Naive thymus-derived CD8-positive, alpha-beta T cell (primary cell): ENCODE measurements around the gene TRAF3IP1. TPM values are rescaled to one million over a fixed set of nuclear protein-coding genes. Genes with fewer than 3 reads are reported as not detected.
"Not testable (repeated sequence)": the region's sequence is repeated elsewhere in the genome, so short reads cannot be mapped to it uniquely, and the experiment has no call there.

Experiments
- ATAC-seq, 2 donors: fragments of 150-1000 bp; cut with Tn5 transposase in 1 of 2; sonication (Bioruptor Pico), chemical (Tn5 transposase) in 1 of 2; 1 replicate in 1 of 2; 2 replicates in 1 of 2; pipeline ENCODE4 v1.10.0; 2021; ENCODE audit warnings: mild to moderate bottlenecking in 2 of 2, moderate library complexity in 2 of 2
- POLR2A ChIA-PET: fragments of 350-600 bp; sonication (Branson Sonifier 250); formaldehyde crosslinking; loops from one replicate; lab custom pipeline; 2021; ENCODE audit warnings: antibody characterized with exemption; lab: Charles Lee
- DNase-seq, 10 donors: peaks; one replicate each; pipeline versions ENCODE4 v3.0.0 to v3.0.0-alpha.2; 2020 to 2022
- H3K27ac Mint-ChIP-seq, 10 donors: one replicate each; pipeline ENCODE4 v1.8.0; 2020 to 2022; ENCODE audit warnings: mild to moderate bottlenecking in 10 of 10, mixed read lengths in 10 of 10, moderate library complexity in 4 of 10, inconsistent platforms in 1 of 10
- H3K27me3 Mint-ChIP-seq, 5 donors: one replicate each; pipeline ENCODE4 v1.8.0; 2021 to 2022; ENCODE audit warnings: mixed read lengths in 5 of 5
- H3K36me3 Mint-ChIP-seq, 3 donors: one replicate each; pipeline ENCODE4 v1.8.0; 2020 to 2022; ENCODE audit warnings: mixed read lengths in 3 of 3, mild to moderate bottlenecking in 2 of 3, inconsistent platforms in 1 of 3
- H3K4me1 Mint-ChIP-seq, 4 donors: one replicate each; pipeline ENCODE4 v1.8.0; 2021 to 2022; ENCODE audit warnings: mixed read lengths in 4 of 4
- H3K4me3 Mint-ChIP-seq, 10 donors: one replicate each; pipeline ENCODE4 v1.8.0; 2020 to 2022; ENCODE audit warnings: mild to moderate bottlenecking in 10 of 10, mixed read lengths in 10 of 10, moderate library complexity in 6 of 10, inconsistent platforms in 1 of 10
- H3K9me3 Mint-ChIP-seq, 9 donors: one replicate each; pipeline ENCODE4 v1.8.0; 2020 to 2022; ENCODE audit warnings: mixed read lengths in 9 of 9, mild to moderate bottlenecking in 3 of 9, inconsistent platforms in 1 of 9, moderate library complexity in 1 of 9
- polyA plus RNA-seq, 3 donors: library from polyadenylated mRNA; unstranded; fragments of 300-500 nt; fragmentation: Illumina TruSeq; gene quantifications; one replicate each; pipeline ENCODE4 v1.2.3, GENCODE V29; 2021
- total RNA-seq, 8 experiments: library from RNA in 2 of 8; stranded (reverse) in 2 of 8; gene quantifications; one replicate each; pipeline ENCODE4 v1.2.3 and lab custom pipeline; 2021 to 2026

TRAF3IP1 gene
- total and polyA plus RNA-seq, 5 experiments from 2014 or later: 4.8 to 9.8 (median 6.7) TPM

DNA sequence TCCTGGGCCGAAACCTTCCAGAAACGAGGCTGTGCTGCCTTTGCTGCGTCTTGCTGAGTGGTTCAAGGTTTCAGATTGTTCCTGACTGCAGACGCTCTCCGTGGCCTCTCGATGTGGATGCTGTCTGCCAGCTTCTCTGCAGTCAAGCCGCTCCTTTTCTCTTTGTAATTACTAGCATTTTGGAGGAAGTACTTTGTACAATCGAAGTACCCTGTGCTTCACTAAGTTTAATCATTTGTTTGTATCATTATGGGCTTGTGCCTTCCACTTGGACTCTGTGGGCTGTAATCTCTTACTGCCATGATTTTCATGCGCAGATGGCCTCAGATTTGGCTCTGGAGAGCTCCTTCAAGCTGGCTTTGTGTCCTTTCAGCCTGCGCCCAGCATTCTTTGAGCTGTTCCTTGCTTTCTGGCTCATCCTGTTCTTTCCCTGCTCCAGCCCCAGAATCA is 49.3 kb downstream of the TRAF3IP1 start:
- Mint-ChIP-seq H3K9me3 (no peaks in the 10 kb centered on the region), H3K27me3 (no peaks in the 10 kb centered on the region), H3K4me3 (no peak overlapping the region), H3K36me3 (peaks cover 0 to 6% (median 3%) of the 10 kb centered on the region in 3 donors), H3K27ac (peak overlapping the region in 1 of 10 donors; percentile 4), H3K4me1 (peaks cover 6 to 8% (median 7%) of the 10 kb centered on the region in 4 donors)
- DNase-seq: no peak
- POLR2A ChIA-PET: interaction anchor here (0.8 to 1.0 kb wide), 2 partner anchors 92 to 97 kb away, joined by 3 read pairs; no protein-coding TSS in a partner anchor
- ATAC-seq: no peak

GRCh38 chr2:238370094-238370822 is 49.9 kb downstream of the TRAF3IP1 start:
- H3K4me3 Mint-ChIP-seq: peak overlapping the region in 1 of 10 donors; percentile 67
- H3K27ac Mint-ChIP-seq: peak overlapping the region in 2 of 10 donors; percentile 37 to 81
- no peak for ATAC-seq
- POLR2A ChIA-PET: interaction anchor here (0.5 to 1.0 kb wide), 3 partner anchors 82 to 96 kb away, joined by 3 read pairs; partner anchors contain the start of gene PER2
- peaks cover 0 to 6% (median 3%) of the 10 kb centered on the region in 3 donors for H3K36me3 Mint-ChIP-seq
- H3K27me3 Mint-ChIP-seq: no peaks in the 10 kb centered on the region
- H3K9me3 Mint-ChIP-seq: no peaks in the 10 kb centered on the region
- H3K4me1 Mint-ChIP-seq: peaks cover 6 to 8% (median 7%) of the 10 kb centered on the region in 4 donors
- no peak for DNase-seq

GRCh38 chr2:238370823-238371372 is 50.6 kb downstream of the TRAF3IP1 start:
- POLR2A ChIA-PET: no interaction called here
- ATAC-seq (peak; percentile 82 to 84), DNase-seq (peak; percentile 21 to 75 (median 56))
- H3K27ac Mint-ChIP-seq: peak overlapping the region in 1 of 10 donors; percentile 81
- peak overlapping the region in 5 of 10 donors; percentile 7 to 67 (median 46) for H3K4me3 Mint-ChIP-seq
- no peaks in the 10 kb centered on the region for H3K9me3 Mint-ChIP-seq
- peaks cover 6 to 8% (median 7%) of the 10 kb centered on the region in 4 donors for H3K4me1 Mint-ChIP-seq
- no peaks in the 10 kb centered on the region for H3K27me3 Mint-ChIP-seq
- peaks cover 0 to 6% (median 3%) of the 10 kb centered on the region in 3 donors for H3K36me3 Mint-ChIP-seq

DNA sequence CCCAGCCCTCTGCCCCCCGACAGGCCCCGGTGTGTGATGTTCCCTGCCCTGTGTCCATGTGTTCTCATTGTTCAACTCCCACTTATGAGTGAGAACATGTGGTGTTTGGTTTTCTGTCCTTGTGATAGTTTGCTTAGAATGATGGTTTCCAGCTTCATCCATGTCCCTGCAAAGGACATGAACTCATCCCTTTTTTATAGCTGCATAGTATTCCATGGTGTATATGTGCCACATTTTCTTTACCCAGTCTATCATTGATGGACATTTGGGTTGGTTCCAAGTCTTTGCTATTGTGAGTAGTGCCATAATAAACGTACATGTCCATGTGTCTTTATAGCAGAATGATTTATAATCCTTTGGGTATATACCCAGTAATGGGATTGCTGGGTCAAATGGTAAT is 52.0 kb downstream of the TRAF3IP1 start:
- H3K9me3 Mint-ChIP-seq, H3K27me3 Mint-ChIP-seq, H3K27ac Mint-ChIP-seq, DNase-seq, H3K4me3 Mint-ChIP-seq, H3K36me3 Mint-ChIP-seq, ATAC-seq, POLR2A ChIA-PET: not testable (repeated sequence)
- peaks cover 8 to 16% (median 14%) of the 10 kb centered on the region in 4 donors for H3K4me1 Mint-ChIP-seq

- DNase-seq (no peak), ATAC-seq (no peak)
- POLR2A ChIA-PET: no interaction called here
- Mint-ChIP-seq H3K4me1 (peaks cover 11 to 33% (median 30%) of the 10 kb centered on the region in 4 donors), H3K27me3 (peaks cover 0 to 1% (median 0%) of the 10 kb centered on the region in 5 donors), H3K9me3 (no peaks in the 10 kb centered on the region), H3K36me3 (peaks cover 3 to 8% (median 6%) of the 10 kb centered on the region in 3 donors), H3K4me3 (peak overlapping the region in 3 of 10 donors; percentile 15 to 69 (median 47)), H3K27ac (peak overlapping the region in 2 of 10 donors; percentile 26 to 74)
These were observed 56.6 kb downstream of the TRAF3IP1 start for GRCh38 chr2:238376884-238377391.

GRCh38 chr2:238378230-238379095 is 58.1 kb downstream of the TRAF3IP1 start:
- peak overlapping the region in 1 of 10 donors; percentile 28 for H3K4me3 Mint-ChIP-seq
- no peaks in the 10 kb centered on the region for H3K9me3 Mint-ChIP-seq
- H3K36me3 Mint-ChIP-seq: peaks cover 4 to 15% (median 15%) of the 10 kb centered on the region in 3 donors
- ATAC-seq: no peak
- no peak for DNase-seq
- peaks cover 16 to 43% (median 32%) of the 10 kb centered on the region in 4 donors for H3K4me1 Mint-ChIP-seq
- peak overlapping the region in 2 of 10 donors; percentile 14 to 40 for H3K27ac Mint-ChIP-seq
- POLR2A ChIA-PET: no interaction called here
- H3K27me3 Mint-ChIP-seq: peaks cover 0 to 1% (median 0%) of the 10 kb centered on the region in 5 donors

DNA sequence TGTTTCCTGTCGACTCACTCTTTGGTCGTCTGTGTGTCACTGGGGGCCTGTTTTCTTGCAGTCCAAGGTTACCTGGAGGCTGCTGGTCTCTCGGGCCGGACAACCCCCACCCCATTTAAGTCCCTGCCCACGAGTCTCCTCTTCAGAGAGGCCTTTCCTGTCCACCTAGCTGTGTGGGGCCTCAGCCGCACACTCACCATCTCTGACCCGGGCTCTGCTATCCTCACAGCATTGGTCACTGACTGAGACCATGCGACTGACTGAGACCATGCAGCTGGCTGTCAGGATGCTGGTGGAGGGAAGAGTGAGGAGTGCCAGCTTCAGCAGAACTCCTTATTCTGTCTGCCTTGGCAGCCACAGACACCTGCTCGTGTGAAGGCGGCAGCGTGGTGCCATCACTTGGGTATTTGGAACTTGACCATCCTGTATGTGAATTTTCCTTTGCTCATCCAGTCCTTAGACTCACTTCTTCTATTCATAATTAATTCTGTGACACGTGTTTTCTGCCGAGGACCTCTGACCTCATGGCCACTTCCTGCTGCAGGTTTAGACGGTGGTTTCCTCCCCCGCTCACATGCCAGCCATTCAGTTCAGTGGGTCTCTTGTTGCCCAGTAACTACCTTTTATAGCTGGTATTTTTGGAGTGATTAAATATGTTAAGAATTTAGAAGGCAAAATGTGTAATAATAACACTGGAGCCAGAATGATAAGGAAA is 58.9 kb downstream of the TRAF3IP1 start:
- ATAC-seq (peak; percentile 66 to 75), DNase-seq (peak in 1 of 10 donors; percentile 5)
- Mint-ChIP-seq H3K9me3 (no peaks in the 10 kb centered on the region), H3K4me1 (peaks cover 16 to 49% (median 32%) of the 10 kb centered on the region in 4 donors), H3K4me3 (peak overlapping the region in 8 of 10 donors; percentile 8 to 71 (median 52)), H3K27me3 (peaks cover 0 to 1% (median 0%) of the 10 kb centered on the region in 5 donors), H3K27ac (peak overlapping the region in 8 of 10 donors; percentile 16 to 82 (median 44)), H3K36me3 (peaks cover 4 to 18% (median 15%) of the 10 kb centered on the region in 3 donors)
- POLR2A ChIA-PET: no interaction called here

DNA sequence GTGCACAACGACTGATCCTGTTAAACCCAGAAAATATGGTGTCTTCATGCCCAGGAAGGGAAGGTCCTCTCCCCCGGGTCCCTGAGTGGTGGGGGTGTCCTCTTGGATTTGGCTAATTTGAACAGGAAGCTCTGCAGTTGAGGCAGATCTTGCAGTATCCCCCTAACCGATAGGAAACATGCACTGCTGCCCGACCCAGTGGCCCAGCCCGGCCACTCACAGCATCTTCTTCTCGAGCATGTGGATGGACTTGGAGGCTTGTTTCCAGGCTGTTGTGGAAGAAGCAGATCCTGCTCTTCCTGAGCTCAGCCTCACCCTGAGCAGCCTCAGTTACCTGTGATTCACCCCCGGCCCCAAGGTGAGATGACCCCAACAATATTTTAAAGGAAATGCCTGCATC is 60.0 kb downstream of the TRAF3IP1 start:
- H3K27me3 Mint-ChIP-seq: peaks cover 0 to 1% (median 0%) of the 10 kb centered on the region in 5 donors
- DNase-seq: no peak
- H3K4me1 Mint-ChIP-seq: peaks cover 16 to 49% (median 32%) of the 10 kb centered on the region in 4 donors
- no peaks in the 10 kb centered on the region for H3K9me3 Mint-ChIP-seq
- H3K4me3 Mint-ChIP-seq: no peak overlapping the region
- H3K36me3 Mint-ChIP-seq: peaks cover 4 to 18% (median 15%) of the 10 kb centered on the region in 3 donors
- POLR2A ChIA-PET: no interaction called here
- H3K27ac Mint-ChIP-seq: no peak overlapping the region
- no peak for ATAC-seq

- peaks cover 16 to 49% (median 32%) of the 10 kb centered on the region in 4 donors for H3K4me1 Mint-ChIP-seq
- POLR2A ChIA-PET: no interaction called here
These were observed 60.5 kb downstream of the TRAF3IP1 start for GRCh38 chr2:238380785-238381184.

GRCh38 chr2:238381341-238382115 is 61.2 kb downstream of the TRAF3IP1 start:
- POLR2A ChIA-PET: no interaction called here
- Mint-ChIP-seq H3K27me3 (peaks cover 0 to 1% (median 0%) of the 10 kb centered on the region in 5 donors), H3K27ac (peak overlapping the region in 5 of 10 donors; percentile 0 to 86 (median 23)), H3K4me1 (peaks cover 18 to 49% (median 31%) of the 10 kb centered on the region in 4 donors), H3K36me3 (peaks cover 4 to 20% (median 15%) of the 10 kb centered on the region in 3 donors), H3K9me3 (no peaks in the 10 kb centered on the region), H3K4me3 (peak overlapping the region in 1 of 10 donors; percentile 23)
- ATAC-seq (no peak), DNase-seq (no peak)

More at GRCh38 chr2:238380785-238381184, 60.5 kb downstream of the TRAF3IP1 start:
- ATAC-seq: no peak
- peaks cover 4 to 18% (median 15%) of the 10 kb centered on the region in 3 donors for H3K36me3 Mint-ChIP-seq
- no peak overlapping the region for H3K27ac Mint-ChIP-seq
- DNase-seq: no peak
- peaks cover 0 to 1% (median 0%) of the 10 kb centered on the region in 5 donors for H3K27me3 Mint-ChIP-seq
- no peak overlapping the region for H3K4me3 Mint-ChIP-seq
- no peaks in the 10 kb centered on the region for H3K9me3 Mint-ChIP-seq

- Mint-ChIP-seq H3K36me3 (peaks cover 4 to 20% (median 15%) of the 10 kb centered on the region in 3 donors), H3K27me3 (peaks cover 0 to 1% (median 0%) of the 10 kb centered on the region in 5 donors), H3K4me3 (no peak overlapping the region), H3K9me3 (no peaks in the 10 kb centered on the region), H3K4me1 (peaks cover 16 to 45% (median 23%) of the 10 kb centered on the region in 4 donors), H3K27ac (no peak overlapping the region)
- DNase-seq: no peak
- no peak for ATAC-seq
- POLR2A ChIA-PET: no interaction called here
These were observed 62.1 kb downstream of the TRAF3IP1 start for GRCh38 chr2:238382381-238382781.
